Ascending aorta (tissue), 2 donors: ENCODE results near the gene COPS6. TPM values are rescaled to one million over a fixed set of nuclear protein-coding genes. Genes with fewer than 3 reads are reported as not detected.

ENCODE experiments used
- DNase-seq, 2 donors: peaks; one replicate each; pipeline ENCODE4 v3.0.0-alpha.2; 2019; ENCODE audit warnings: low spot score in 2 of 2
- H3K27ac ChIP-seq, 2 donors: fragments of 200-600 bp; sonication (generic); one replicate each; pipeline ENCODE4 v1.5.1; 2016 to 2017; ENCODE audit warnings: mild to moderate bottlenecking in 1 of 2
- H3K27me3 ChIP-seq: fragments of 200-600 bp; sonication (generic); one replicate; pipeline ENCODE4 v1.5.1; 2017
- H3K36me3 ChIP-seq, 2 donors: fragments of 200-600 bp; sonication (generic); one replicate each; pipeline ENCODE4 v1.5.1; 2016
- H3K4me1 ChIP-seq, 2 donors: fragments of 200-600 bp; sonication (generic); one replicate each; pipeline ENCODE4 v1.5.1; 2016 to 2017; ENCODE audit warnings: mild to moderate bottlenecking in 1 of 2
- H3K4me3 ChIP-seq, 2 donors: fragments of 200-600 bp; sonication (generic); one replicate each; pipeline ENCODE4 v1.5.1; 2016 to 2017; ENCODE audit warnings: mild to moderate bottlenecking in 1 of 2
- H3K9me3 ChIP-seq, 2 donors: fragments of 200-600 bp; sonication (generic); one replicate each; pipeline ENCODE4 v1.5.1; 2016
- CTCF ChIP-seq, 3 experiments: fragments of 200-600 bp in 2 of 3; fragments of 450-650 bp in 1 of 3; sonication (generic) in 2 of 3; IDR thresholded peaks; one replicate each; pipeline ENCODE4 v1.5.1; 2016 to 2019; ENCODE audit warnings: antibody characterized with exemption in 3 of 3, mild to moderate bottlenecking in 1 of 3, moderate library complexity in 1 of 3
- intact Hi-C: fragments of 100-400 bp; cut with DNase I; formaldehyde crosslinking; loops from one replicate; pipeline ENCODE4 v1.15.1; 2023
- total RNA-seq: library from RNA; depleted of rRNA; stranded (reverse); fragments of >200 nt; gene quantifications from one replicate; pipeline ENCODE4 v1.1.0, GENCODE V29; 2016

The COPS6 gene
- total RNA-seq, 1 donor from 2014 or later = 18.1 TPM

GRCh38 chr7:100099452-100099851, 10.7 kb downstream of the COPS6 start:
- H3K36me3 ChIP-seq = peaks cover 40 to 56% of the 10 kb centered on the region in 2 donors

GRCh38 chr7:100100420-100101015, 11.7 kb downstream of the COPS6 start:
- intact Hi-C loops = loop anchor here (1.0 to 2.0 kb wide), 5 partner anchors 19 to 76 kb away; partner anchors contain the start of genes CNPY4, GPC2, STAG3 and TAF6
- Histone ChIP-seq H3K4me3 (peak overlapping the region; percentile 87), H3K4me1 (peaks cover 4 to 15% of the 10 kb centered on the region in 2 donors), H3K9me3 (no peaks in the 10 kb centered on the region), H3K36me3 (peaks cover 34 to 56% of the 10 kb centered on the region in 2 donors), H3K27ac (peak overlapping the region; percentile 93 to 95), H3K27me3 (no peaks in the 10 kb centered on the region)
- no peak for TF ChIP-seq CTCF (IDR thresholded peaks at IDR 0.05)
- DNase-seq = peak; percentile 66 to 95

More at GRCh38 chr7:100099452-100099851, 10.7 kb downstream of the COPS6 start:
- no peak for TF ChIP-seq CTCF (IDR thresholded peaks at IDR 0.05)
- peaks cover 4 to 15% of the 10 kb centered on the region in 2 donors for H3K4me1 ChIP-seq
- intact Hi-C loops = no loop called here
- H3K4me3 ChIP-seq = peak overlapping the region; percentile 87
- peak overlapping the region; percentile 93 to 95 for H3K27ac ChIP-seq
- no peaks in the 10 kb centered on the region for H3K27me3 ChIP-seq
- H3K9me3 ChIP-seq = no peaks in the 10 kb centered on the region
- DNase-seq = no peak

GRCh38 chr7:100101016-100101862, 12.5 kb downstream of the COPS6 start, which contains the start of the genes AP4M1 and MCM7:
AP4M1 (plus strand) TSS chr7:100101643; CDS start chr7:100101715, 72 bp downstream.
MCM7 (minus strand) TSS chr7:100101397; CDS start chr7:100101294, 103 bp downstream.
- Histone ChIP-seq H3K4me1 (peaks cover 4 to 15% of the 10 kb centered on the region in 2 donors), H3K9me3 (no peaks in the 10 kb centered on the region), H3K27me3 (no peaks in the 10 kb centered on the region), H3K36me3 (peaks cover 32 to 56% of the 10 kb centered on the region in 2 donors), H3K4me3 (peak within 1 kb of the TSS; percentile 87), H3K27ac (peak within 1 kb of the TSS; percentile 93 to 95)
- peak; percentile 93 to 99 for DNase-seq
- no peak for TF ChIP-seq CTCF (IDR thresholded peaks at IDR 0.05)
- intact Hi-C loops = loop anchor here (1.0 to 2.0 kb wide), 4 partner anchors 18 to 76 kb away; partner anchors contain the start of genes CNPY4, GPC2, STAG3 and TAF6

GRCh38 chr7:100102950-100103840, 14.4 kb downstream of the COPS6 start:
- TF ChIP-seq CTCF (IDR thresholded peaks at IDR 0.05) = no peak
- intact Hi-C loops = no loop called here
- H3K27me3 ChIP-seq = no peaks in the 10 kb centered on the region
- H3K4me1 ChIP-seq = peaks cover 4 to 15% of the 10 kb centered on the region in 2 donors
- H3K27ac ChIP-seq = no peak overlapping the region
- no peaks in the 10 kb centered on the region for H3K9me3 ChIP-seq
- no peak overlapping the region for H3K4me3 ChIP-seq
- H3K36me3 ChIP-seq = peaks cover 42 to 55% of the 10 kb centered on the region in 2 donors
- DNase-seq = no peak

- no peak overlapping the region for H3K4me3 ChIP-seq
- no peaks in the 10 kb centered on the region for H3K27me3 ChIP-seq
- peaks cover 50 to 62% of the 10 kb centered on the region in 2 donors for H3K36me3 ChIP-seq
- H3K27ac ChIP-seq = no peak overlapping the region
- no peak for TF ChIP-seq CTCF (IDR thresholded peaks at IDR 0.05)
- no peaks in the 10 kb centered on the region for H3K9me3 ChIP-seq
- intact Hi-C loops = no loop called here
- H3K4me1 ChIP-seq = peaks cover 0 to 3% of the 10 kb centered on the region in 2 donors
- DNase-seq = no peak
These were observed 16.8 kb downstream of the COPS6 start for GRCh38 chr7:100105534-100105933.
